Measurements from ENCODE around the gene EAPP. TPM values are rescaled to one million over a fixed set of nuclear protein-coding genes. Genes with fewer than 3 reads are reported as not detected.
"Not testable (repeated sequence)": the region's sequence is repeated elsewhere in the genome, so short reads cannot be mapped to it uniquely, and the experiment has no call there.

Gene EAPP
- total RNA-seq: 43.3 TPM

- Histone ChIP-seq H3K27ac (ENCODE audit: low read depth, low read length) (peak within 1 kb of the TSS; percentile 98), H3K27me3 (ENCODE audit: control insufficient read depth in 3 of 3, insufficient read depth in 3 of 3, low read length in 3 of 3) (no peaks in the 10 kb centered on the region), H3K9ac (ENCODE audit: low read depth in 1 of 3, low read length in 3 of 3) (peak within 1 kb of the TSS; percentile 99 to 100 (median 99)), H3K36me3 (ENCODE audit: control insufficient read depth in 3 of 3, insufficient read depth in 3 of 3, low read length in 3 of 3) (peaks cover 4 to 8% (median 6%) of the 10 kb centered on the region in 3 donors), H3K4me3 (ENCODE audit: low read length in 3 of 3) (peak within 1 kb of the TSS; percentile 96 to 99 (median 99)), H3K4me1 (ENCODE audit: control insufficient read depth in 3 of 3, insufficient read depth in 3 of 3, low read length in 3 of 3) (peaks cover 11 to 18% (median 13%) of the 10 kb centered on the region in 3 donors), H3K9me3 (ENCODE audit: control insufficient read depth in 3 of 3, low read length in 3 of 3) (no peaks in the 10 kb centered on the region)
Observed at GRCh38 chr14:34539407-34540180, at the start of gene EAPP. TSS of gene EAPP (minus strand) at chr14:34539701. CDS start at chr14:34539628, 73 bp downstream.

- Histone ChIP-seq H3K36me3 (ENCODE audit: control insufficient read depth in 3 of 3, insufficient read depth in 3 of 3, low read length in 3 of 3) (peaks cover 30 to 40% (median 34%) of the 10 kb centered on the region in 3 donors), H3K4me1 (ENCODE audit: control insufficient read depth in 3 of 3, insufficient read depth in 3 of 3, low read length in 3 of 3) (no peaks in the 10 kb centered on the region), H3K4me3 (ENCODE audit: low read length in 3 of 3) (no peak overlapping the region), H3K27me3 (ENCODE audit: control insufficient read depth in 3 of 3, insufficient read depth in 3 of 3, low read length in 3 of 3) (no peaks in the 10 kb centered on the region), H3K27ac (ENCODE audit: low read depth, low read length) (no peak overlapping the region), H3K9ac (ENCODE audit: low read depth in 1 of 3, low read length in 3 of 3) (no peak overlapping the region), H3K9me3 (ENCODE audit: control insufficient read depth in 3 of 3, low read length in 3 of 3) (no peaks in the 10 kb centered on the region)
Observed at GRCh38 chr14:34583525-34583924, 44.0 kb upstream of the EAPP start.

- Histone ChIP-seq H3K9me3 (ENCODE audit: control insufficient read depth in 3 of 3, low read length in 3 of 3) (no peaks in the 10 kb centered on the region), H3K27me3 (ENCODE audit: control insufficient read depth in 3 of 3, insufficient read depth in 3 of 3, low read length in 3 of 3) (no peaks in the 10 kb centered on the region), H3K27ac (ENCODE audit: low read depth, low read length) (no peak overlapping the region), H3K9ac (ENCODE audit: low read depth in 1 of 3, low read length in 3 of 3) (no peak overlapping the region), H3K4me1 (ENCODE audit: control insufficient read depth in 3 of 3, insufficient read depth in 3 of 3, low read length in 3 of 3) (no peaks in the 10 kb centered on the region), H3K36me3 (ENCODE audit: control insufficient read depth in 3 of 3, insufficient read depth in 3 of 3, low read length in 3 of 3) (peaks cover 27 to 40% (median 33%) of the 10 kb centered on the region in 3 donors), H3K4me3 (ENCODE audit: low read length in 3 of 3) (no peak overlapping the region)
Observed at GRCh38 chr14:34582117-34582680, 42.7 kb upstream of the EAPP start.

DNA sequence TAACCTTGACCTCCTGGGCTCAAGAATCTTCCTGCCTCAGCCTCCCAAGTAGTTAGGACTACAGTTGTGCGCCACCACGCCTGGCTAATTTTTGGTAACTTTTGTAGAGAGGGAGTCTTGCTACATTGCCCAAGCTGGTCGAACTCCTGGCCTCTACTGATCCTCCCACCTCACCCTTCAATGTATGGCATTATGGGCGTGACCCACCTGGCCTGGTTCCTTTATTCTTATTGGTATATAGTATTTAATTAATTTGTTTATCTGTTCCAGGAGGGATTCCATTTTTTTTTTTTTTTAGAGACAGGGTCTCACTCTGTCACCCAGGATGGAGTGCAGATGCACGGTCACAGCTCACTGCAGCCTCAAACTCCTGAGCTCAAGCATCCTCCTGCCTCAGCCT is 40.9 kb upstream of the EAPP start:
- Histone ChIP-seq H3K4me3 (ENCODE audit: low read length in 3 of 3) (no peak overlapping the region), H3K36me3 (ENCODE audit: control insufficient read depth in 3 of 3, insufficient read depth in 3 of 3, low read length in 3 of 3) (peaks cover 27 to 32% (median 30%) of the 10 kb centered on the region in 3 donors)

GRCh38 chr14:34571771-34572170 is 32.3 kb upstream of the EAPP start:
- Histone ChIP-seq H3K27ac (ENCODE audit: low read depth, low read length) (no peak overlapping the region), H3K9ac (ENCODE audit: low read depth in 1 of 3, low read length in 3 of 3) (no peak overlapping the region), H3K27me3 (ENCODE audit: control insufficient read depth in 3 of 3, insufficient read depth in 3 of 3, low read length in 3 of 3) (no peaks in the 10 kb centered on the region), H3K36me3 (ENCODE audit: control insufficient read depth in 3 of 3, insufficient read depth in 3 of 3, low read length in 3 of 3) (peaks cover 17 to 47% (median 27%) of the 10 kb centered on the region in 3 donors), H3K4me3 (ENCODE audit: low read length in 3 of 3) (no peak overlapping the region), H3K9me3 (ENCODE audit: control insufficient read depth in 3 of 3, low read length in 3 of 3) (no peaks in the 10 kb centered on the region), H3K4me1 (ENCODE audit: control insufficient read depth in 3 of 3, insufficient read depth in 3 of 3, low read length in 3 of 3) (no peaks in the 10 kb centered on the region)

More for the DNA sequence above, 40.9 kb upstream of the EAPP start:
- H3K27ac ChIP-seq (ENCODE audit: low read depth, low read length): no peak overlapping the region
- no peaks in the 10 kb centered on the region for H3K9me3 ChIP-seq (ENCODE audit: control insufficient read depth in 3 of 3, low read length in 3 of 3)
- H3K27me3 ChIP-seq (ENCODE audit: control insufficient read depth in 3 of 3, insufficient read depth in 3 of 3, low read length in 3 of 3): no peaks in the 10 kb centered on the region
- no peak overlapping the region for H3K9ac ChIP-seq (ENCODE audit: low read depth in 1 of 3, low read length in 3 of 3)
- H3K4me1 ChIP-seq (ENCODE audit: control insufficient read depth in 3 of 3, insufficient read depth in 3 of 3, low read length in 3 of 3): no peaks in the 10 kb centered on the region

- Histone ChIP-seq H3K9me3 (ENCODE audit: control insufficient read depth in 3 of 3, low read length in 3 of 3) (no peaks in the 10 kb centered on the region), H3K4me1 (ENCODE audit: control insufficient read depth in 3 of 3, insufficient read depth in 3 of 3, low read length in 3 of 3) (no peaks in the 10 kb centered on the region), H3K4me3 (ENCODE audit: low read length in 3 of 3) (no peak overlapping the region), H3K27ac (ENCODE audit: low read depth, low read length) (no peak overlapping the region), H3K9ac (ENCODE audit: low read depth in 1 of 3, low read length in 3 of 3) (no peak overlapping the region), H3K27me3 (ENCODE audit: control insufficient read depth in 3 of 3, insufficient read depth in 3 of 3, low read length in 3 of 3) (no peaks in the 10 kb centered on the region), H3K36me3 (ENCODE audit: control insufficient read depth in 3 of 3, insufficient read depth in 3 of 3, low read length in 3 of 3) (peaks cover 22 to 50% (median 35%) of the 10 kb centered on the region in 3 donors)
Observed at GRCh38 chr14:34569750-34570149, 30.2 kb upstream of the EAPP start.

- peaks cover 24 to 48% (median 39%) of the 10 kb centered on the region in 3 donors for H3K36me3 ChIP-seq (ENCODE audit: control insufficient read depth in 3 of 3, insufficient read depth in 3 of 3, low read length in 3 of 3)
- H3K4me3 ChIP-seq (ENCODE audit: low read length in 3 of 3): no peak overlapping the region
- no peak overlapping the region for H3K27ac ChIP-seq (ENCODE audit: low read depth, low read length)
- no peaks in the 10 kb centered on the region for H3K27me3 ChIP-seq (ENCODE audit: control insufficient read depth in 3 of 3, insufficient read depth in 3 of 3, low read length in 3 of 3)
- H3K9ac ChIP-seq (ENCODE audit: low read depth in 1 of 3, low read length in 3 of 3): no peak overlapping the region
- no peaks in the 10 kb centered on the region for H3K9me3 ChIP-seq (ENCODE audit: control insufficient read depth in 3 of 3, low read length in 3 of 3)
- H3K4me1 ChIP-seq (ENCODE audit: control insufficient read depth in 3 of 3, insufficient read depth in 3 of 3, low read length in 3 of 3): no peaks in the 10 kb centered on the region
Observed at GRCh38 chr14:34568803-34569202, 29.3 kb upstream of the EAPP start.

- peaks cover 15 to 28% (median 17%) of the 10 kb centered on the region in 3 donors for H3K36me3 ChIP-seq (ENCODE audit: control insufficient read depth in 3 of 3, insufficient read depth in 3 of 3, low read length in 3 of 3)
Observed at GRCh38 chr14:34562776-34563150, 23.3 kb upstream of the EAPP start.

GRCh38 chr14:34562037-34562775 is 22.7 kb upstream of the EAPP start:
- H3K27me3 ChIP-seq (ENCODE audit: control insufficient read depth in 3 of 3, insufficient read depth in 3 of 3, low read length in 3 of 3); H3K4me1 ChIP-seq (ENCODE audit: control insufficient read depth in 3 of 3, insufficient read depth in 3 of 3, low read length in 3 of 3); H3K4me3 ChIP-seq (ENCODE audit: low read length in 3 of 3); H3K27ac ChIP-seq (ENCODE audit: low read depth, low read length); H3K9me3 ChIP-seq (ENCODE audit: control insufficient read depth in 3 of 3, low read length in 3 of 3); H3K9ac ChIP-seq (ENCODE audit: low read depth in 1 of 3, low read length in 3 of 3): not testable (repeated sequence)
- H3K36me3 ChIP-seq (ENCODE audit: control insufficient read depth in 3 of 3, insufficient read depth in 3 of 3, low read length in 3 of 3): peaks cover 14 to 23% (median 14%) of the 10 kb centered on the region in 3 donors

More at GRCh38 chr14:34562776-34563150, 23.3 kb upstream of the EAPP start:
- Histone ChIP-seq H3K9me3 (ENCODE audit: control insufficient read depth in 3 of 3, low read length in 3 of 3) (no peaks in the 10 kb centered on the region), H3K27me3 (ENCODE audit: control insufficient read depth in 3 of 3, insufficient read depth in 3 of 3, low read length in 3 of 3) (no peaks in the 10 kb centered on the region), H3K9ac (ENCODE audit: low read depth in 1 of 3, low read length in 3 of 3) (no peak overlapping the region), H3K27ac (ENCODE audit: low read depth, low read length) (no peak overlapping the region), H3K4me3 (ENCODE audit: low read length in 3 of 3) (no peak overlapping the region), H3K4me1 (ENCODE audit: control insufficient read depth in 3 of 3, insufficient read depth in 3 of 3, low read length in 3 of 3) (no peaks in the 10 kb centered on the region)

GRCh38 chr14:34556498-34556829 is 17.0 kb upstream of the EAPP start:
- not testable (repeated sequence) for H3K9me3 ChIP-seq (ENCODE audit: control insufficient read depth in 3 of 3, low read length in 3 of 3); H3K9ac ChIP-seq (ENCODE audit: low read depth in 1 of 3, low read length in 3 of 3); H3K36me3 ChIP-seq (ENCODE audit: control insufficient read depth in 3 of 3, insufficient read depth in 3 of 3, low read length in 3 of 3); H3K4me1 ChIP-seq (ENCODE audit: control insufficient read depth in 3 of 3, insufficient read depth in 3 of 3, low read length in 3 of 3); H3K4me3 ChIP-seq (ENCODE audit: low read length in 3 of 3); H3K27ac ChIP-seq (ENCODE audit: low read depth, low read length); H3K27me3 ChIP-seq (ENCODE audit: control insufficient read depth in 3 of 3, insufficient read depth in 3 of 3, low read length in 3 of 3)

All from skeletal muscle tissue (tissue), 4 donors.